ENCODE measurements around the gene ANKRD13D. TPM values are rescaled to one million over a fixed set of nuclear protein-coding genes. Genes with fewer than 3 reads are reported as not detected.

Gene ANKRD13D
- total RNA-seq, 4 donors from 2014 or later, result 7.4 to 63.7 (median 22.5) TPM

DNA sequence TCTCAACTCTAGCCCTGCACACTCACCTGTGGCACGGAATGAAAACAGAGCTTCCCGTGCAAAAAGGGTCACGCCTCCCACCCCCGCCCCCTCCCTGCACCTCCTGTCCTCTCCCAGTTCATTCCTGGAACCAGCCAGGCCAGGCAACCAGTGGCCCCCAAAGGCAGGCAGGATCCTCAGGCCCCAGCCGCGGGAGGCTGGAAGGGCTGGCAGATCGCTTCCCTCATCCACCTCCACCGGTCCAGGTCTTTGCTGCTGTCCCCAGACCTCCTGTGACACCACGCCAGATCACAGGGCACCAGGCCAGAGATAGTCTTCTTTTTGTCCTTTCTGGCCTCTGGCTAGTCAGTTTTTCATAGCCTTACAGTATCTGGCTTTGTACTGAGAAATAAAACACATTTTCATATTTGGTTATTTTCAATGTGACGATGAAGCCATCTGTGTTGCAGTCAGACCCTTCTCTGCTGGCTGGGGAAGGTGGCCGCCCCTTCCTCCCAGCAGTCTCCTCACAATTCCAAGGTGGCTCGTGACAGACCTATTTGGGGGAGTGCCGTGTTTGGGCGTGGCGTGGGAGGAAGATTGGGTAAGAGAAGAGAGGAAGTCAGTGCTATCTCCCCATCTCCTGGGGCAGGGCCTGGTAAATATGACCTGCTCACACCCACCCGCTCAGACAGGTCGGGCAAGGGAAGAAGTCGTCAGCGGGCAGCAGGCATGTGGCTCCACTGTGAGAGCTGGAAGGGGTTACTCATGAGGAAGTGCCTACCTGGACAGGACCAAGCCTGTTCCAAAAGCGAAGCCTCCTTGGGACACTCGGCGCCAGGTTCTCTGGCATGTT is 23.3 kb downstream of the ANKRD13D start:
- no peak overlapping the region for H3K4me3 ChIP-seq
- no peak for DNase-seq

DNA sequence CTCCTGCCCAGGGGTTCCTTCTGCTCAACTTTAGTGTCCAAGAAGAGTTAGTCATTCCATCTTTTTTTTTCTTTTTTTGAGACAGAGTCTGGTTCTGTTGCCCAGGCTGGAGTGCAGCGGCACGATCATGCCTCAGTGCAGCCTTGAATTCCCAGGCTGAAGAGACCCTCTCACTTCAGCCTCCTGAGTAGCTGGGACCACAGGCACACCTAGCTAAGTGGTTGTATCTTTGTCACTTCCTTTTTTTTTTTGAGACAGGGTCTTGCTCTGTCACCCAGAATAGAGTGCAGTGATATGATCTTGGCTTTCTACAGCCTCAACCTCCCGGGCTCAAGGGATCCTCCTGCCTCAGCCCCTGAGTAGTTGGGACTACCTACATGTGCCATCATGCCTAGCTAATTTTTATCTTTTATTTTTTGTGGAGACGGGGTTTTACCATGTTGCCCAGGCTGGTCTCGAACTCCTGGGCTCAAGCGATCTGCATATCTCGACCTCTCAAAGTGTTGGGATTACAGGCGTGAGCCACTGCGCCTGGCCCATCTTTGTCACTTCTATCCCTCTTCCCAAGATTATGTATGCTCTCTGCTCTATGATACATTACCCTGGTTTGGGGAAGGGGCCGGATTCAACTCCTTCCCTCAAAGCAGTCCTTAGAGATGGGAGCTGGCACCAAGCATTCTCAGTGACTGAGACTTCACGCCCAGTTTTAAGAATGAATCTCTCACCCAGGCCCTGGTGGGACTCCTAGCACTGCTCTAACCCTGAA is 24.2 kb downstream of the ANKRD13D start:
- Histone ChIP-seq H3K36me3 (no peaks in the 10 kb centered on the region), H3K27me3 (no peaks in the 10 kb centered on the region), H3K27ac (no peak overlapping the region), H3K4me1 (no peaks in the 10 kb centered on the region), H3K4me3 (no peak overlapping the region), H3K9me3 (no peaks in the 10 kb centered on the region)
- intact Hi-C loops (cut with DNase I; ENCODE audit: low total_unique reads), result no loop called here
- DNase-seq, result no peak
- TF ChIP-seq, protein P1, sequence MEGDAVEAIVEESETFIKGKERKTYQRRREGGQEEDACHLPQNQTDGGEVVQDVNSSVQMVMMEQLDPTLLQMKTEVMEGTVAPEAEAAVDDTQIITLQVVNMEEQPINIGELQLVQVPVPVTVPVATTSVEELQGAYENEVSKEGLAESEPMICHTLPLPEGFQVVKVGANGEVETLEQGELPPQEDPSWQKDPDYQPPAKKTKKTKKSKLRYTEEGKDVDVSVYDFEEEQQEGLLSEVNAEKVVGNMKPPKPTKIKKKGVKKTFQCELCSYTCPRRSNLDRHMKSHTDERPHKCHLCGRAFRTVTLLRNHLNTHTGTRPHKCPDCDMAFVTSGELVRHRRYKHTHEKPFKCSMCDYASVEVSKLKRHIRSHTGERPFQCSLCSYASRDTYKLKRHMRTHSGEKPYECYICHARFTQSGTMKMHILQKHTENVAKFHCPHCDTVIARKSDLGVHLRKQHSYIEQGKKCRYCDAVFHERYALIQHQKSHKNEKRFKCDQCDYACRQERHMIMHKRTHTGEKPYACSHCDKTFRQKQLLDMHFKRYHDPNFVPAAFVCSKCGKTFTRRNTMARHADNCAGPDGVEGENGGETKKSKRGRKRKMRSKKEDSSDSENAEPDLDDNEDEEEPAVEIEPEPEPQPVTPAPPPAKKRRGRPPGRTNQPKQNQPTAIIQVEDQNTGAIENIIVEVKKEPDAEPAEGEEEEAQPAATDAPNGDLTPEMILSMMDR (IDR thresholded peaks at IDR 0.05), result no peak
- no peak for TF ChIP-seq POLR2A (IDR thresholded peaks at IDR 0.05)

More for the DNA sequence above, 23.3 kb downstream of the ANKRD13D start:
- H3K27me3 ChIP-seq, result no peaks in the 10 kb centered on the region
- no peaks in the 10 kb centered on the region for H3K4me1 ChIP-seq
- H3K27ac ChIP-seq, result no peak overlapping the region
- intact Hi-C loops (cut with DNase I; ENCODE audit: low total_unique reads), result no loop called here
- TF ChIP-seq, protein P1 (IDR thresholded peaks at IDR 0.05), result no peak
- no peak for TF ChIP-seq POLR2A (IDR thresholded peaks at IDR 0.05)
- no peaks in the 10 kb centered on the region for H3K9me3 ChIP-seq
- no peaks in the 10 kb centered on the region for H3K36me3 ChIP-seq

DNA sequence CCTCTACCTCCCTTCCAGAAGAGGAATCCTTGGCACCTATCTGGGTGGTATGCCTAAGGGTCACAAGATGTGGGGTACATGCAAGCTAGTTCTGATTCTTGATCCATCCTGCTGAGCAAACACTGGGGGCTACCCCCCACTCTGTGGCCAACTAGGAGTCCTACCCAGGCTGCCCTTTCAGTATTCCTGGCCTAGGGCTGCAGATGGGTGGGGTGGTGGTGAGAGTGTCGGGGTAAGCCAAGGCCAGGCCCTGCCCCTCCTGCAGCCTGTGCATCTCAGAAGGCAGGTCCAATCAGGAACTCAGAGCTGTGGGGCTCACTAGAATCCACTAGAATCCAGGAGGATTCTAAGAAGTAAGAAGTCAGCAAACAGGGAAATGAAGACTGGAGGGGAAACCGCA is 25.1 kb downstream of the ANKRD13D start:
- no peak for DNase-seq
- intact Hi-C loops (cut with DNase I; ENCODE audit: low total_unique reads), result no loop called here
- no peaks in the 10 kb centered on the region for H3K9me3 ChIP-seq
- peaks cover 0 to 4% of the 10 kb centered on the region in 2 donors for H3K4me1 ChIP-seq
- H3K36me3 ChIP-seq, result no peaks in the 10 kb centered on the region
- H3K27ac ChIP-seq, result no peak overlapping the region
- TF ChIP-seq, protein P1 (IDR thresholded peaks at IDR 0.05), result no peak
- TF ChIP-seq POLR2A (IDR thresholded peaks at IDR 0.05), result no peak
- H3K27me3 ChIP-seq, result no peaks in the 10 kb centered on the region
- H3K4me3 ChIP-seq, result no peak overlapping the region

DNA sequence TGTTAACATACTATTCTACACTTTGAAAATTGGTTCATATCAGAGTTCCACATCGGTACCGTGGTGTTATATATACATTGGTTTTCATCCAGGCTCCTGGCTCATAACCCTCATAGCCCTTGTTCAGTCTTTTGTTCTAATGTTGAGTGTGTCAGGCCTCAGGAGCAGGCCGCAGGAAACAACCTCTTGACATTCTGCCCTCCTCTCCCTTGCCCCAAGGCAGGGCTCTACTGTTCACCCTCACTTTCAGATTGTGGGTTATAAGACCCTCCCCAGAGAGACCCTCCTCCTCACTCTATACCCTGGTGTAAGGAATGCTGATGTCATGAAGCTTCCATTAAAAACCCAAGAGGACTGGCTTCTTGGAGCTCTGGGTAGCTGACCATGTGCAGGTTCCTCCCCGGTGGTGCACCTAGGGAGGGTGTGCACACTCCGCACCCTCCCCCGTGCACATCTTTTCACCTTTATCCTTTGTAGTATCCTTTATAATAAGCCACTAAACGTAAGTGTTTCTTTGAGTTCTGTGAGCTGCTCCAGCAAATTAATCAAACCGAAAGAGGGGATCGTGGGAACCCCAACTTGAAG is 26.3 kb downstream of the ANKRD13D start:
- H3K27me3 ChIP-seq, result no peaks in the 10 kb centered on the region
- intact Hi-C loops (cut with DNase I; ENCODE audit: low total_unique reads), result loop anchor here (5.0 kb wide), 1 partner anchor 48 kb away; the partner anchor contains the start of gene GRK2
- H3K27ac ChIP-seq, result no peak overlapping the region
- H3K4me1 ChIP-seq, result peaks cover 0 to 6% of the 10 kb centered on the region in 2 donors
- H3K9me3 ChIP-seq, result no peaks in the 10 kb centered on the region
- H3K36me3 ChIP-seq, result no peaks in the 10 kb centered on the region
- H3K4me3 ChIP-seq, result no peak overlapping the region
- DNase-seq, result no peak
- TF ChIP-seq, protein P1 (IDR thresholded peaks at IDR 0.05), result no peak
- no peak for TF ChIP-seq POLR2A (IDR thresholded peaks at IDR 0.05)
